Measurements from ENCODE around the gene SHB.

Gene SHB

GRCh38 chr9:37921168-37921510 lies 147.9 kb downstream of the SHB start:
- no peaks in the 10 kb centered on the region for H3K27me3 ChIP-seq (ENCODE audit: low read length)
- no peaks in the 10 kb centered on the region for H3F3A ChIP-seq (ENCODE audit: insufficient read depth)
- no peak overlapping the region for H3K27ac ChIP-seq (ENCODE audit: low read depth, low read length)
- H3K36me3 ChIP-seq (ENCODE audit: low read length), result no peaks in the 10 kb centered on the region
- H3K79me2 ChIP-seq (ENCODE audit: insufficient read depth, low read length), result no peaks in the 10 kb centered on the region
- no peaks in the 10 kb centered on the region for H3K9me2 ChIP-seq (replicated peaks; ENCODE audit: insufficient read depth, low read length)
- no peak overlapping the region for H3K4me3 ChIP-seq (ENCODE audit: insufficient read depth, low read length, poor library complexity, severe bottlenecking)
- TF ChIP-seq CTCF (IDR thresholded peaks at IDR 0.05; ENCODE audit: insufficient read depth, low read length, poor library complexity, severe bottlenecking), result no peak
- no peak for TF ChIP-seq EZH2phosphoT487 (conservative IDR thresholded peaks at IDR 0.05; ENCODE audit: low read length)
- H3K9me3 ChIP-seq (ENCODE audit: insufficient read depth, low read length), result no peaks in the 10 kb centered on the region
- H2AFZ ChIP-seq (ENCODE audit: low read depth, low read length, severe bottlenecking), result no peak overlapping the region
- H4K20me1 ChIP-seq (ENCODE audit: low read depth, low read length), result no peaks in the 10 kb centered on the region
- H3K4me2 ChIP-seq (ENCODE audit: low read depth, low read length, poor library complexity, severe bottlenecking), result no peak overlapping the region
- H3K9ac ChIP-seq (ENCODE audit: low read length), result no peak overlapping the region

DNA sequence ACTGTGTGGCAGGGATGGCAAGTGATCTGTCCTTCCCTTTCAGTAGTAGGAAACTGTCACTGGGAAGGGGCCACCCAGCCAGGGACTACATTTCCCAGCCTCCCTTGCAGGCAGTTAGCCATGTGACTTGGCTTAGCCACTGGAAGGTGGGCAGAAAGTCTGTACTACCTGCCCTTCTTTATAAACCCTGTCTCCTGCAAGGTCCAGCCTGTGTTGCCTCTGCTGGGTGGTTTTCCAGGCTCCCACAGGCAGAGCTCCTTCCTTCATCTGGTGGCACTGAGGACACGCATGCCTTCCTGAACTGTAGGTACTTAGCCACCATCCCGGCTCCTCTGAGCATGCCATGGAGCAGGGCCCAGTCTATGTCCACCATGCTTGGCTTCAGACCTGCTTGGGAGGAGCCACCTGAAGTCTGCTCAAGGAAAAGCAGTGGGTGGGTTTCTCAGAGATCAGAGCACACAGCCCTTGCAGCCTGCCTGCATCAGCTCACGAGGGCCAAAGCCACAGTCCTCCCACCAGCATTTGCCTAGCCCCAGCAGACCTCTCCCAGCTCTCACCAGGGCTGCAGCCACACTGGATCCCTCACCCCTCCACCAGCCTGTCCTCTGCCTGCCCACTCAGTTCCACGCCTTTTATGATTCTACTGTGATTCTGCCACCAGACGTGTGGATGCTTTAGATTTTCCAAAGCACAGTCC lies 148.4 kb downstream of the SHB start:
- Histone ChIP-seq H3K9me2 (replicated peaks; ENCODE audit: insufficient read depth, low read length) (no peaks in the 10 kb centered on the region), H3K27ac (ENCODE audit: low read depth, low read length) (no peak overlapping the region), H2AFZ (ENCODE audit: low read depth, low read length, severe bottlenecking) (no peak overlapping the region), H3K4me3 (ENCODE audit: insufficient read depth, low read length, poor library complexity, severe bottlenecking) (no peak overlapping the region), H3K4me2 (ENCODE audit: low read depth, low read length, poor library complexity, severe bottlenecking) (no peak overlapping the region), H3K9ac (ENCODE audit: low read length) (no peak overlapping the region), H4K20me1 (ENCODE audit: low read depth, low read length) (no peaks in the 10 kb centered on the region), H3K36me3 (ENCODE audit: low read length) (no peaks in the 10 kb centered on the region), H3F3A (ENCODE audit: insufficient read depth) (no peaks in the 10 kb centered on the region), H3K27me3 (ENCODE audit: low read length) (no peaks in the 10 kb centered on the region), H3K9me3 (ENCODE audit: insufficient read depth, low read length) (no peaks in the 10 kb centered on the region), H3K79me2 (ENCODE audit: insufficient read depth, low read length) (no peaks in the 10 kb centered on the region)
- TF ChIP-seq EZH2phosphoT487 (conservative IDR thresholded peaks at IDR 0.05; ENCODE audit: low read length) (no peak), CTCF (IDR thresholded peaks at IDR 0.05; ENCODE audit: insufficient read depth, low read length, poor library complexity, severe bottlenecking) (no peak)

DNA sequence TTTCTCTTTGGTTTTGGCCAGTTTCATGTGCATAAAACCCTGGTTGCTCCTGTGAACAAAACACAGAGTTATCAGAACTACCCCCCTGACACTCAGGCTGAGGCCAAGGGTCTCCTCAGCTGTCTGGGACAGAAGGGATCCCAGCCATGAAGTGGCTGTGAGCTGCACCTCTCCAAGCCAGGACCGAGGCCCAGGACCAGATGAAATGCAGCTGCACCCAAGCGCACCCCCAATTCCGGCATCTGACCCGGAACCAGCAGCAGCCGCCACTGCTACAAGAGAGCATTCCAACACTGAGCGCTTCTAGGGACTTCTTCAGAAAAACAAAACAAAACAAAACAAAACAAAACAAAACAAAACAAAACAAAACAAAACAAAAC lies 149.1 kb downstream of the SHB start:
- H3K4me2 ChIP-seq (ENCODE audit: low read depth, low read length, poor library complexity, severe bottlenecking), result no peak overlapping the region
- TF ChIP-seq EZH2phosphoT487 (conservative IDR thresholded peaks at IDR 0.05; ENCODE audit: low read length) (no peak), CTCF (IDR thresholded peaks at IDR 0.05; ENCODE audit: insufficient read depth, low read length, poor library complexity, severe bottlenecking) (no peak)
- H3K9ac ChIP-seq (ENCODE audit: low read length), result no peak overlapping the region
- H3F3A ChIP-seq (ENCODE audit: insufficient read depth), result no peaks in the 10 kb centered on the region
- H3K27me3 ChIP-seq (ENCODE audit: low read length), result no peaks in the 10 kb centered on the region
- H3K9me3 ChIP-seq (ENCODE audit: insufficient read depth, low read length), result no peaks in the 10 kb centered on the region
- H3K27ac ChIP-seq (ENCODE audit: low read depth, low read length), result no peak overlapping the region
- no peaks in the 10 kb centered on the region for H3K9me2 ChIP-seq (replicated peaks; ENCODE audit: insufficient read depth, low read length)
- no peaks in the 10 kb centered on the region for H3K79me2 ChIP-seq (ENCODE audit: insufficient read depth, low read length)
- no peaks in the 10 kb centered on the region for H3K36me3 ChIP-seq (ENCODE audit: low read length)
- no peaks in the 10 kb centered on the region for H4K20me1 ChIP-seq (ENCODE audit: low read depth, low read length)
- no peak overlapping the region for H2AFZ ChIP-seq (ENCODE audit: low read depth, low read length, severe bottlenecking)
- no peak overlapping the region for H3K4me3 ChIP-seq (ENCODE audit: insufficient read depth, low read length, poor library complexity, severe bottlenecking)
